B cell (primary cell): Measurements from ENCODE around the gene DAD1. TPM values are rescaled to one million over a fixed set of nuclear protein-coding genes. Genes with fewer than 3 reads are reported as not detected.
A peak's percentile ranks its signal among the peaks of the same experiment; 100 is the strongest.

Experiments
- ATAC-seq: fragments of 200-7000 bp; cut with Tn5 transposase; one replicate; pipeline ENCODE4 v1.10.0; 2021; ENCODE audit warnings: low read depth, mild to moderate bottlenecking, moderate number of reproducible peaks, moderate library complexity
- CTCF ChIA-PET: fragments of 350-600 bp; sonication (Branson Sonifier 250); formaldehyde crosslinking; loops from one replicate; lab custom pipeline; 2021; ENCODE audit warnings: antibody characterized with exemption, inconsistent platforms; lab: Charles Lee
- POLR2A ChIA-PET: fragments of 350-600 bp; sonication (Branson Sonifier 250); formaldehyde crosslinking; loops from one replicate; lab custom pipeline; 2021; ENCODE audit warnings: antibody characterized with exemption; lab: Charles Lee
- DNase-seq: peaks from one replicate; pipeline ENCODE4 v3.0.0; 2013
- H2AFZ ChIP-seq: 2 replicates; pipeline ENCODE4 v1.6.1; 2012; ENCODE audit warnings: mild to moderate bottlenecking, low read depth, low read length; ENCODE audit not compliant: insufficient read depth, poor library complexity, severe bottlenecking
- H3K27ac ChIP-seq, 2 donors: 1 replicate in 1 of 2; 2 replicates in 1 of 2; pipeline ENCODE4 v1.5.1; 2012 to 2013; ENCODE audit warnings: low read length in 2 of 2, mild to moderate bottlenecking in 2 of 2, moderate library complexity in 1 of 2
- H3K27me3 ChIP-seq, 4 experiments: fragments of 200-600 bp in 1 of 4; sonication (generic) in 1 of 4; replicated peaks in 1 of 4; 1 replicate in 2 of 4; 2 replicates in 2 of 4; pipeline versions ENCODE4 v1.6.1 to v1.7.0; 2013 to 2016; ENCODE audit warnings: low read length in 3 of 4, mild to moderate bottlenecking in 2 of 4, mixed read lengths in 1 of 4, moderate library complexity in 1 of 4; ENCODE audit not compliant: insufficient read depth in 4 of 4, control insufficient read depth in 3 of 4; ENCODE audit errors: control extremely low read depth in 1 of 4
- H3K36me3 ChIP-seq, 2 experiments: replicated peaks in 1 of 2; 1 replicate in 1 of 2; 2 replicates in 1 of 2; pipeline versions ENCODE4 v1.6.1 to v1.7.1; 2013; ENCODE audit warnings: low read length in 1 of 2; ENCODE audit not compliant: insufficient read depth in 2 of 2, control insufficient read depth in 1 of 2; ENCODE audit errors: control extremely low read depth in 1 of 2, extremely low read depth in 1 of 2
- H3K4me1 ChIP-seq, 2 donors: fragments of 200-600 bp in 1 of 2; sonication (generic) in 1 of 2; 1 replicate in 1 of 2; 2 replicates in 1 of 2; pipeline versions ENCODE4 v1.5.1 to v1.6.1; 2013 to 2017; ENCODE audit warnings: low read length in 2 of 2; ENCODE audit not compliant: control insufficient read depth in 2 of 2, insufficient read depth in 2 of 2
- H3K4me2 ChIP-seq: replicated peaks from 2 replicates; pipeline ENCODE3; 2012; ENCODE audit warnings: mild to moderate bottlenecking, low read depth, low read length; ENCODE audit not compliant: poor library complexity, severe bottlenecking
- H3K4me3 ChIP-seq, 5 experiments: fragments of 200-600 bp in 1 of 5; sonication (generic) in 1 of 5; 1 replicate in 3 of 5; 2 replicates in 2 of 5; pipeline versions ENCODE4 v1.5.1 to v1.7.0; 2011 to 2016; ENCODE audit warnings: low read length in 4 of 5, mild to moderate bottlenecking in 4 of 5, low read depth in 2 of 5, control low read depth in 1 of 5, moderate library complexity in 1 of 5; ENCODE audit not compliant: insufficient read depth in 1 of 5; ENCODE audit errors: control extremely low read depth in 1 of 5, extremely low read depth in 1 of 5
- H3K79me2 ChIP-seq: fragments of 200-600 bp; sonication (generic); one replicate; pipeline ENCODE4 v1.6.0; 2016; ENCODE audit warnings: low read length; ENCODE audit not compliant: control insufficient read depth, insufficient read depth
- H3K9ac ChIP-seq: fragments of 200-600 bp; sonication (generic); 2 replicates; pipeline ENCODE4 v1.6.1; 2017; ENCODE audit warnings: mild to moderate bottlenecking, low read length, moderate library complexity
- H3K9me3 ChIP-seq, 3 donors: one replicate each; pipeline versions ENCODE4 v1.6.1 to v1.7.1; 2013; ENCODE audit warnings: low read length in 2 of 3; ENCODE audit not compliant: control insufficient read depth in 2 of 3, insufficient read depth in 1 of 3; ENCODE audit errors: control extremely low read depth in 1 of 3
- H4K20me1 ChIP-seq: 2 replicates; pipeline ENCODE4 v1.6.0; 2012; ENCODE audit warnings: mild to moderate bottlenecking, low read length; ENCODE audit not compliant: insufficient read depth, control insufficient read depth, poor library complexity, severe bottlenecking
- H3K27ac Mint-ChIP-seq: one replicate; pipeline ENCODE4 v1.8.0; 2021; ENCODE audit warnings: mixed read lengths
- H3K27me3 Mint-ChIP-seq: one replicate; pipeline ENCODE4 v1.8.0; 2021; ENCODE audit warnings: mixed read lengths
- H3K4me1 Mint-ChIP-seq: one replicate; pipeline ENCODE4 v1.8.0; 2021; ENCODE audit warnings: mixed read lengths
- H3K4me3 Mint-ChIP-seq: one replicate; pipeline ENCODE4 v1.8.0; 2021; ENCODE audit warnings: mixed read lengths
- H3K9me3 Mint-ChIP-seq: one replicate; pipeline ENCODE4 v1.8.0; 2022; ENCODE audit warnings: mixed read lengths; ENCODE audit not compliant: insufficient read depth
- CTCF ChIP-seq: fragments of 200-600 bp; IDR thresholded peaks from one replicate; pipeline ENCODE4 v1.8.0; 2022; ENCODE audit warnings: antibody characterized with exemption, mild to moderate bottlenecking
- EZH2 ChIP-seq: IDR thresholded peaks from 2 replicates; pipeline ENCODE4 v1.6.1; 2012; ENCODE audit warnings: borderline replicate concordance, low read depth, mild to moderate bottlenecking, moderate library complexity, low read length; ENCODE audit not compliant: insufficient read depth, poor library complexity, severe bottlenecking
- WGBS: methylation state at CpG from one replicate; pipeline ENCODE4 v1.1.5; 2013; ENCODE audit warnings: missing lambda C conversion rate; ENCODE audit not compliant: insufficient coverage; 5-methylcytosine and 5-hydroxymethylcytosine counted together
- intact Hi-C: fragments of 100-400 bp; cut with micrococcal nuclease; formaldehyde crosslinking; loops from one replicate; pipeline ENCODE4 v1.10.0; 2022
- polyA plus RNA-seq: library from polyadenylated mRNA; depleted of rRNA; stranded (reverse); fragments of >200 nt; gene quantifications from 2 replicates; pipeline ENCODE4 v1.2.3, GENCODE V29; 2012
- total RNA-seq, 2 donors: library from RNA; stranded (reverse); fragments of 120-200 nt in 1 of 2; gene quantifications; 1 replicate in 1 of 2; 2 replicates in 1 of 2; pipeline versions ENCODE4 v1.2.3 to v1.2.4, GENCODE V29; 2013 to 2022

DAD1 gene
- total and polyA plus RNA-seq, 2 donors (not counting 1 experiment from before 2014, with no cell fraction given), result 77.4 to 114 TPM

GRCh38 chr14:22596354-22596879 lies 7.4 kb upstream of the DAD1 start:
- no peak overlapping the region for H3K4me3 ChIP-seq
- DNase-seq, result no peak
- H3K79me2 ChIP-seq, result peaks cover 18% of the 10 kb centered on the region
- peak overlapping the region; percentile 41 for H3K4me3 Mint-ChIP-seq
- H3K27me3 ChIP-seq, result no peaks in the 10 kb centered on the region
- no peak overlapping the region for H3K27ac ChIP-seq
- intact Hi-C loops, result loop anchor here (5.0 kb wide), 1 partner anchor 256 kb away; no protein-coding TSS in a partner anchor
- no peak for ATAC-seq
- peak overlapping the region; percentile 15 for H3K27ac Mint-ChIP-seq
- H3K4me2 ChIP-seq, result no peak overlapping the region
- no peaks in the 10 kb centered on the region for H3K9me3 Mint-ChIP-seq
- H3K9me3 ChIP-seq, result no peaks in the 10 kb centered on the region
- peaks cover 28% of the 10 kb centered on the region for H3K4me1 Mint-ChIP-seq
- 90% methylated on average over 3 of the region's 3 CpGs for WGBS
- peaks cover 0 to 3% of the 10 kb centered on the region in 2 experiments for H3K36me3 ChIP-seq
- no peaks in the 10 kb centered on the region for H4K20me1 ChIP-seq
- peaks cover 15 to 22% of the 10 kb centered on the region in 2 donors for H3K4me1 ChIP-seq
- no peak for TF ChIP-seq CTCF
- TF ChIP-seq EZH2, result no peak
- no peak overlapping the region for H3K9ac ChIP-seq
- CTCF ChIA-PET, result interaction anchor here (1.4 to 5.3 kb wide), 4 partner anchors 26 to 227 kb away, joined by 3 to 28 read pairs (median 6); no protein-coding TSS in a partner anchor
- POLR2A ChIA-PET, result no interaction called here
- peaks cover 3% of the 10 kb centered on the region for H3K27me3 Mint-ChIP-seq
- H2AFZ ChIP-seq, result no peak overlapping the region

GRCh38 chr14:22594156-22594716 lies 5.2 kb upstream of the DAD1 start:
- no peak overlapping the region for H2AFZ ChIP-seq
- no peaks in the 10 kb centered on the region for H3K36me3 ChIP-seq
- DNase-seq, result no peak
- H3K4me3 ChIP-seq, result no peak overlapping the region
- ATAC-seq, result no peak
- Mint-ChIP-seq H3K4me3 (no peak overlapping the region), H3K27me3 (peaks cover 3% of the 10 kb centered on the region), H3K27ac (no peak overlapping the region), H3K9me3 (no peaks in the 10 kb centered on the region), H3K4me1 (peaks cover 28% of the 10 kb centered on the region)
- no peak overlapping the region for H3K4me2 ChIP-seq
- POLR2A ChIA-PET, result no interaction called here
- no peaks in the 10 kb centered on the region for H4K20me1 ChIP-seq
- TF ChIP-seq EZH2 (no peak), CTCF (no peak)
- H3K27me3 ChIP-seq, result no peaks in the 10 kb centered on the region
- H3K4me1 ChIP-seq, result peaks cover 18 to 22% of the 10 kb centered on the region in 2 donors
- no CpG with 5 or more reads among the region's 4 CpGs for WGBS
- H3K27ac ChIP-seq, result no peak overlapping the region
- H3K9me3 ChIP-seq, result no peaks in the 10 kb centered on the region
- intact Hi-C loops, result no loop called here
- CTCF ChIA-PET, result interaction anchor here (0.9 to 4.1 kb wide), 2 partner anchors 9 to 24 kb away, joined by 3 to 26 read pairs; no protein-coding TSS in a partner anchor
- H3K79me2 ChIP-seq, result peaks cover 9% of the 10 kb centered on the region
- H3K9ac ChIP-seq, result no peak overlapping the region
